Tongue (tissue), 3 donors: ENCODE results near the gene KANK3. TPM values are rescaled to one million over a fixed set of nuclear protein-coding genes. Genes with fewer than 3 reads are reported as not detected.
"Not testable (repeated sequence)": the region's sequence is repeated elsewhere in the genome, so short reads cannot be mapped to it uniquely, and the experiment has no call there.

ENCODE experiments used
- DNase-seq: peaks from one replicate; pipeline ENCODE4 v3.0.0-alpha.2; 2015
- small RNA-seq: library from RNA; depleted of rRNA; stranded (forward); fragments of <200 nt; gene quantifications from one replicate; pipeline ENCODE3, GENCODE V24; 2014; ENCODE audit warnings: low replicate concordance
- total RNA-seq: library from RNA; depleted of rRNA; stranded (reverse); fragments of >200 nt; gene quantifications from one replicate; pipeline ENCODE4 v1.2.3, GENCODE V29; 2014

KANK3 gene
- total RNA-seq, 1 donor from 2014 or later: 24.2 TPM

DNA sequence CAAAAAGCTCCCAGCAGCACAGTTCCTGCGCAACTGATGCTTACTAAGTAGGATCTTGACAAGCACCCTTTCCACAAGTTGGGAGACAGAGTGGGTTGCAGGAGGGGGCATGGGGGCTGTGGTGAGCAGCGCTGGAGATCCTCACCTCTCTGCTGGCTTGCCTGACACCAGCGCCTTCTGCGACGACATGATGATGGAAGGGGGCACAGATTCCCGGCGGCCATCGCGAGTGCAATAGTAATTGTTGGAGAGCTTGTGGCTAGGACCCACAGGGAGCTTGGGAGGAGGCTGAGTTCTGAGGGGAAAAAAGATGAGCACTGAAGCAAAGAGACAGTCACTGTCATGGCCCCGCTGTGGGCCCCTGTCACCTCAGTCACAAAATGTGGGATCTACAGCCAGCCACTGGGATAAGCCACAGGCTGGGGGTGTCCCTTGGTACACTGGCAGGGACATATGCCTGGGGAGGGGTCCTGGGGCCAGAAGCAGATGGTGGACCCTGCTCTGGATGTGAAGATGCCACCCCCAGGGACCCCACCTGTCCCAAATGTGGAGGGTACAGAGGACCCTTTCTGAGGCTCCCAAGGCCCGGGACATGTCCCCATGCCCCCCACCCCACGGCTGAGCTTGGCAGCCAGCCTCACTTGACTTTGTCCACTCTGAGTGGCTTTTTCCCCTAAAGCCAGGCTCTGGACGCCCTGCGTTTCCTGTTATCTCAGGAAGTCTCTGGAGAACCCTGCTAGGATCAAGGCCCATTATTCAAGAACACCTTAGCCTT, 26.5 kb downstream of the KANK3 start:
- no peak for DNase-seq

DNA sequence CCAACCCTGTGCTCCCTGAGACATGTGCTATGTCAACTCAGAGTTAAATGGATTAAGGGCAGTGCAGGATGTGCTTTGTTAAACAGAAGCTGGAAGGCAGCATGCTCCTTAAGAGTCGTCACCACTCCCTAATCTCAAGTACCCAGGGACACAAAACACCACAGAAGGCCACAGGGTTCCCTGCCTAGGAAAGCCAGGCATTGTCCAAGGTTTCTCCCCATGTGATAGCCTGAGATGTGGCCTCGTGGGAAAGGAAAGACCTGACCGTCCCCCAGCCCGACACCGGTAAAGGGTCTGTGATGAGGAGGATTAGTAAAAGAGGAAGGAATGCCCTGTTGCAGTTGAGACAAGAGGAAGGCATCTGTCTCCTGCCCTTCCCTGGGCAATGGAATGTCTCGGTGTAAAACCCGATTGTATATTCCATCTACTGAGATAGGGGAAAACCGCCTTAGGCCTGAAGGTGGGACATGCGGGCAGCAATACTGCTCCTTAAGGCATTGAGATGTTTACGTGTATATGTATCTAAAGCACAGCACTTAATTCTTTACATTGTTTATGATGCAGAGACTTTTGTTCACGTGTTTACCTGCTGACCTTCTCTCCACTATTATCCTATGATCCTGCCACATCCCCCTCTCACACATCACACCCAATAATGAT, 28.0 kb downstream of the KANK3 start:
- not testable (repeated sequence) for DNase-seq

DNA sequence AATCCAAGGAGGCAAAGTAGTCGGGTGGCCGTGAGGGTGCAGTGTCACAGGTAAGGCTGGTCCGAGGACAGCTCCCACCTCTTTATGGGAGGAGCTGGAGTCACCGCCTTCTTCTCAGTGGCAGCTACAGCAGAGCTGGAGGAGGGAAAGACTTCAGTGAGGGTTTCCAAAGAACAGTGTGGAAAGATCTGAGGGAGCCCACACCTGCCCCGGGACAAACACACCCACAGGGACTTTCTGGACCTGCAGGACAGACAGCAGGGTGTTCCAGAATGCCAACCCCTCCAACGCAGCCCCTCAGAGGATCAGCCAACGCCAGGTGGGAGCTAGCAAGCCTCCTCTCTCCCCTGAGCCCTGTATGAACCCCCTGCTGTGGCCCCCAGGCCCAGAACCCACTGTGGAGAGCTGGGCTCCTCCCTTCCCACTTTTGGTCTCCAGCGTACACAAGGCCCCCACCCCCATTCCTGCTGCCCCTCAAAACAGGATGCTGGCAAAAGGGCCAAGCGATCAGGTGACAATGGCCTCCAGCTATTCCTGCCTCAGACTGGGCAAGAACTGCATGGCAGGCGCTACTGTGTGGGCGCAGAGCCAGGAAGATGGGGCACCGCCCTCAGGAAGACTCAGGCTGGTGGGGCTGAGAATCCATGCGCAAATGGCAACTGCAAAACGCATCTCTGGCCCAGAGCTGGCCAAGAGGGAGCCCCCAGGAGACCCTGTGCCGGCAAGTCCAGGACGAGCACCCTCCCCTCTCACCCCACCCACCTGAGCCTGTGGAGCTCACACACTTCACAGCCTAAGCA, 31.4 kb downstream of the KANK3 start:
- DNase-seq: peak; percentile 39

DNA sequence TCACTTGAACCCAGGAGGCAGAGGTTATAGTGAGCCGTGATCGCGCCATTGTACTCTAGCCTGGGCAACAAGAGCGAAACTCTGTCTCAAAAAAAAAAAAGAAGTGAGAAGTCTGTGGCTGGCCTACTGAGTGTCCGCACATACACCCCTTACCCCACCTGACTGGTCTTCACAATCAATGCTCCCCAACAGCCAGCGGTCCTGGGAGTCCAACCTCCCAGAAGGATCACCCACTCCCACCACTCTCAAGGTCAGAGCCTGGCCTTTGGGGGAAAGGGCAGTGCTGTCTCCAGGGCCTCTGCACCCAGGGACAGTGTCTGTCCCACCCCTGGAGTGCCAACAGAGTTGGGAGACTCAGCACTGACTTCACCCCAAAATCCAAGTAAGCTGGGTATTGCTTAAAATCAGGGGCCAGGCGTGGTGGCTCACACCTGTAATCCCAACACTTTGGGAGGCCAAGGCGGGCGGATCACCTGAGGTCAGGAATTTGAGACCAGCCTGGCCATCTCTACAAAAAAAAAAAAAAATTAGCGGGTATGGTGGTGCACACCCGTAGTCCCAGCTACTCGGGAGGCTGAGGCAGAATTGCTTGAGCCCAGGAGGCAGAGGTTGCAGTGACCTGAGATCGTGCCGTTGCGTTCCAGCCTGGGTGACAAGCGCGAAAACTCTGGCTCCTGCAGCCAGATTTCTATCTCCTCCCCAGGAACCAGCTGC, 32.6 kb downstream of the KANK3 start:
- DNase-seq: no peak

DNA sequence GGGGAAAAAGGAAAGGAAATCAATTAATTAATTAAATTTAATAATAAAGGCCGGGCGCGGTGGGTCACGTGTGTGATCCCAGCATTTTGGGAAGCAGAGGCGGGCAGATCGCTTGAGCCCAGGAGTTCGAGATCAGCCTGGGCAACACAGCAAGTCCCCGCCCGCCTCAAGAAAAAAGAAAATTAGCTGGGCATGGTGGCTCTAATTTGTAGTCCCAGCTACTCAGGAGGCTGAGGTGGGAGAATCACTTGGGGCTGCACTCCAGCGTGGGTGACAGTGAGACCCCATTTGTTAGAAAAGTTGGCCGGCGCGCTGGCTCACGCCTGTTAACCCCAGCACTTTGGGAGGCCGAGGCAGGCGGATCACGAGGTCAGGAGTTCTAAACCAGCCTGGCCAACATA, 34.2 kb downstream of the KANK3 start:
- no peak for DNase-seq

DNA sequence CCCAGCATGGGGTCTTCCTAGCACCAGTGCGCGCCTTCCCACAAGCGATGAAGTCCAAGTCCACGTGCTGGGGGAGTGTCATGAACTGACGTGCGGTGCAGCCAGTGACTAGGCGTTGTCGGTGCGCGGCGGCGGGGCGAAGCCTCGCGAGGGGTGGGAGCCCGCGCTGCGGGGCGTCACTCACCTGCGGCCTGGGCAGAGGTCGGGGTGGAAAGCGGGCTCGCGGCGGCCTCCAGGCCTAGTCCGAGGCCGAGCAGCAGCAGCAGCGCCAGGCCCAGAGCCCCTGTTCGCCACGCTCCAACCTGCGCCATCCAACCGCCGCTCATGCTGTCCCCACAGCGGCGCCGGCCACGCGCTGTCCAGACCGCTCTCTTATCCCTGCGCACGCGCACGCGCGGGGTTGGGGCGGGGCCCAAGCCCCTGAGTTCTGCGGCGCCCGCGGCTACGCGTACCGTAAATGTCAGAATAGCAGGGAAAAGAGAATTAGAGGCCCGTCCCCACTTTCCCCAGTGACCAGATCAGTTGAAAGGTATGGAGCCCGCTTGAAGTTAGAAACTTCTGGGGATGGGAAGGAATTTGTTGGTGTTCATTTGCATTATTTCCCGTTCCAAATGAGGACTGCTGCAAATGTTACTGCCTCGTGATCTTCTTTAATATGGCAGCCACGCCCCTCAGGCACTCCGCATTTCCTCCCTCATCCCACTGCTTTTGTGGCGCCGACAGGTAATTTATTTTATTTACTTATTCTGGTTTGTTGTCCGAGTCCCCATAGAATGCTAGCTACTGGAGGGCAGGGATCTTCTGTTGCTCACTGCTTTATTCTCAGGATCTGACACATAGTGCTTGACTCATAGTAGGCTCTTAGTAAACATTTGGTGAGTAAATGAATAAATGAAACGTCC, 34.8 kb downstream of the KANK3 start, which contains the start of gene CD320:
CD320 (minus strand) TSS at position 394 of the 902 bp plus-strand sequence; CDS start at position 326, 68 bp downstream.
- DNase-seq: peak; percentile 96

DNA sequence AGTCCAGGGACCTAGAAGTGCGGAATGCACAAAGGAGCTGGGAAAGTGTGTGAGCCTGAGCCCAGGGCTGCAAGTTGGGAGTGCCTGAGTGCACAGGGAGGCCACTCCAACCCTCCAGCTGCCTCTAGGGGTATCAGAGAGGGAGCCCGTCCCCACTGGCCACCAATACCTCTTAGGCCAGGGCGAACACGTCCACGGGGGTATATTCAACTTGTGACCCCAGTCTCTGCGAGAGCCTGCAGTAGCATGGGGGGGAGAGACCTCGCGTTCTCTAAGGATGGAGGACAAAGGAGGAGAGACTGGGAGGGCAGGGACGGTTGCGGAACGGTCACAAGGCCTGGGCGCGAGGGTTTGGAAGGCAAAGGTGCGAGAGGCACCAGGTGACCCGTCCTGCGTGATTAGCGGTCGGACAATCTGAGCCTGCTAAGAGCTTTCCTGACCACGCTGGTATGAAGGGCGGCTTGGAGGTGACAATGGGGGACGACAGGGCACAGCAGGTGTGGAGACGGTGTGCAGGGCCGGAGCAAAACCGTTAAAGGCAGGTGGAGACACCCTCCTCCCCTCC, 35.6 kb downstream of the KANK3 start:
- no peak for DNase-seq

DNA sequence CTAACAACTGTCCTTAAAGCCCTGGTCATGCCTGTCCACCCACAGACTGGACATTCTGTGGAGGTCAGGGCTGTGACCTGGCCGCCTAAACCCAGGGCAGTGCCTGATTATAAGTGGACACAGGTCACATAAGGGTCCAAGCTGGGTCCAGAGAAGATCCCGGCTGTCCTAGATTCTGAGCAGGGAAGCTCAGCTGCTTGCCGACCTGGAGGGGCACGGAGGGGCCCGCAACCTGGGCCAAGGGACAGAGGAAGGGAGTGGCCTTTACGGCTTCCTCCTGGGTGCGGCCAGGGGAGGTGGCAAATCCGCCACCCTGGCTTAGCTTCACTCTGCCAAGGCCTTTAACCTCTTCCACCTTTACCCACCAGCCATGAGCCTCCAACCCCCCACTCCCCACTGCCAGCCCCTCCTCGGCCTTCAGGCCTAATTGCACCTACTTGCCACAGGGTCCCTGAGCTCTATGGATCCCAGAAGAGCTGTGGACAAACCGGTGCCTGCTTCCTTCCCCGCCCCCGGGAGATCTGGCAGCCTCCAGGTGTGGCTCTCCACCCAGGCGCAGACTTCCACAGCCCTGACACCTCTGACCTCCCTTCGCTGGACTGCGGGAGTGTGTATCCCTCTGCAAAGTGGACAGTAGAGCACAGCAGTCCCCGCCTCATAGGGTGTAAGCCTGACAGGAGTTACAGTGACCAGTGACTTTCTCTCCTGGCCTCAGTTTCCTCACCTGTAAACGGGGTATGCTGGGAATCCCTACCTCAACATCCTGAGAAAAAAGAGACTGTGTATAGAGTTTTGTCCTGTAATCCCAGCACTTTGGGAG, 36.6 kb downstream of the KANK3 start:
- no peak for DNase-seq

DNA sequence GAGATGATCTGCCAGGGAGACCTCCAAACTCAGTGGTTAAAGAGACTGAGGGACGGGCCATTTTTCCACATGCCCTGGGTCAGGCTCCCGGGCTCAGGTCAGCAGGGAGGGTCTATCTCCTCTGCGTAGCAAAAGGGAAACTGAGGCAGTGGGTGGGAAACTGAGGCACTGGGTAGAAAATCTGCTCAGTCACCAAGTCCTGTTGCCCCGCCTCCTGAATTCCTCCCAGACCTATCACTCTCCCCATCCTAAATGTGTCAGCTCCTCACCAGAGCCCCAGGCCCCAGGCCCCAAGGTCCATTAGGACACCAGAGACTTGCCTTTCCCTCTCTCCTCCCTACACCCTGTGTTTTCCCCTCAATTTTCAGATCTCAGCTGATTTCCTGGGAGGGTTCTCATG, 37.3 kb downstream of the KANK3 start:
- DNase-seq: no peak

DNA sequence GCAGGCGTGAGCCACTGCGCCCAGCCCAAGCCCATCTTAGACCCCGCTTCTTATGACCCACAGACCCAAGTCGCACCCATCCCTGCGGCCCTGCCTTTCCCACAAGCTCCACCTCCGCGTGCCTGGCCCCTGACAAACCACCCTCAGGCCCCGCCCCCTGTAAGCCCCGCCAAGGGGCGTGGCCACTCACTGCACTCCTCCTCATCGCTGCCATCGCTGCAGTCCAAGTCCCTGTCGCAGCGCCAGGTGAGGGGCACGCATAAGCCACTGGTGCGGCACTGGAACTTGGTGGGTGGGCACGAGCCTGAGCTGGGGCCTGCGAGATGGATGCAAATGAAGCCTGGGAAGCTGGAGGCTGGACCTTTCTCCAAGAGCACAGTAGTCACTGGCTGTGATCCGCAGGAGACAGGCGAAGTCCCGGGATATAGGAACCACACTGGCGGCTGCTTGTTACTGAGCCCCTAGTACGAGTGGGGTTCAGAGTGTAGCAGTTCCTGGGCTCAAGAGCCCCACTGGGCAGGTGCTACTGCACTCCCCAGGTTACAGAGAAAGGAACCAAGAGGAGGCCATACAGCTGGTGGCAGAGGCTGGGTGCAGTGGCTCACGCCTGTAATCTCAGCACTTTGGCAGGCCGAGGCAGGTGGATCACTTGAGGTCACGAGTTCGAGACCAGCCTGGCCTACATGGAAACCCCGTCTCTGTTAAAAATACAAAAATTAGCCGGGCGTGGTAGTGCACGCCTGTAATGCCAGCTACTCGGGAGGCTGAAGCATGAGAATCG, 38.0 kb downstream of the KANK3 start:
- DNase-seq: no peak

DNA sequence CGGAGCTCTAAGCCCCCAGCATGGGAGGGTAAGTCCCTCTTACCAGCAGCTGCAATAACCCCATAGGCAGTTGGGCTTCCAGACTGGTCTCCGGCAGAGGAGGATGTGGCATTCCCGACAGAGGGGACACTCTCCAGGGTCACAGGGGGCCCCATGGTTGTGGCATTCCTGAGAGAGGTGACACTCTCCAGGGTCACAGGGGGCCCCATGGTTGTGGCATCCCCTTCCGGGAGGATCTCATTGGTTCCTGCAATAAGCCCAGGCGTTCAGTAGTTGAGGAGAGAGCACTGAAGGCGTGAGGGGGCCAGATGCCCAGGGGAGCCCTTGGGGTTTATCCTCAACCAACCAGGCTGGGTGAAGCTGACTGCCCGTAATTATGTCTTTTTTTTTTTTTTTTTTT, 40.3 kb downstream of the KANK3 start:
- DNase-seq: no peak

DNA sequence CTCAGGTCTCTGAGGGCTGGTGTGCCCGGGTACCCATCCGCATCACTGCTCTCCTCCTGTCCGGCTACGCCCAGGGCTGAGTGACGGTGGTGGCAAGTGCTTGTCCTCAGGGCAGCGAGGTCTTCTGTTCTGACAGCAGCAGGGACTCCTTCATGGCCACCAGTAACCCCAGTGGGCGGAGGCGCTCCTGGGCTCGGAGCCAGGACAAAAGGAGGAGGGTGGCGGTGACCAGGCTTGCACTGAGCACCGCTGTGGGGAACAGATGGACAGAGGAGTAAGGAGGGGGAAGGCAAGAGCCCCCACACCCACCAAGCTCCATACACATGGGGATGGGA, 40.7 kb downstream of the KANK3 start:
- DNase-seq: peak; percentile 45

DNA sequence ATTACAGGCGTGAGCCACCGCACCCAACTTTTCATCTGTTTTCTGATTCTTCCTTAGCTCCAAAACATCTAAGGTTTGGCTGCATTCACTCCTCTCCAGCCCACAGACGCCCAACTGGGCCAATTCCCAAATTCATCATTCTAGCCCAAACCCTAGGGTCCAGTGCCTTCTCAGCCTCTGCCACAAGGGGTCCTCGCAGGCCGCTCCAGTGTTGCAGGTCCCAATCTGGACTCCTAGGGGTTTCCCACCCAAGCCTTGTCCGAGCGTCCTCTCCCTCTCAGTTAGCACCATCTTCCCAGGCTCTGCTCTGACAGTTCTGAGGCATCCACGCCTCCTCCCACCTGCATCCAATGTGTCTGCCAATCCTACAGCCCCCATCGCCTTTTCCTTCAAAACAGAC, 51.7 kb downstream of the KANK3 start:
- not testable (repeated sequence) for DNase-seq

DNA sequence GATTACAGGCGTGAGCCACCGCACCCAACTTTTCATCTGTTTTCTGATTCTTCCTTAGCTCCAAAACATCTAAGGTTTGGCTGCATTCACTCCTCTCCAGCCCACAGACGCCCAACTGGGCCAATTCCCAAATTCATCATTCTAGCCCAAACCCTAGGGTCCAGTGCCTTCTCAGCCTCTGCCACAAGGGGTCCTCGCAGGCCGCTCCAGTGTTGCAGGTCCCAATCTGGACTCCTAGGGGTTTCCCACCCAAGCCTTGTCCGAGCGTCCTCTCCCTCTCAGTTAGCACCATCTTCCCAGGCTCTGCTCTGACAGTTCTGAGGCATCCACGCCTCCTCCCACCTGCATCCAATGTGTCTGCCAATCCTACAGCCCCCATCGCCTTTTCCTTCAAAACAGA, 66.6 kb downstream of the KANK3 start:
- not testable (repeated sequence) for DNase-seq

Small RNA genes within 50 kb of the gene (small RNA-seq; reads per million reads assigned to genes)
- 0.18 reads per million, percentile 16 among the genes with 10 or more reads in this experiment for gene MIR4999

Other genes starting within 250 kb of the KANK3 start
- 13.3 TPM for gene FBN3, start 193.7 kb downstream of the KANK3 start, total RNA-seq
- 41.0 TPM for gene CERS4, start 133.9 kb downstream of the KANK3 start, total RNA-seq
- gene CD320, start 34.9 kb downstream of the KANK3 start, total RNA-seq: 16.4 TPM
- gene NDUFA7, start 21.9 kb downstream of the KANK3 start, total RNA-seq: 8.6 TPM
- gene RPS28, start 21.8 kb downstream of the KANK3 start, total RNA-seq: 383 TPM
- gene ANGPTL4, start 20.9 kb upstream of the KANK3 start, total RNA-seq: not detected
- gene RAB11B, start 47.1 kb upstream of the KANK3 start, total RNA-seq: 78.2 TPM
- 68.6 TPM for gene MARCHF2, start 70.0 kb upstream of the KANK3 start, total RNA-seq
- gene HNRNPM, start 101.7 kb upstream of the KANK3 start, total RNA-seq: 125 TPM
- 1.8 TPM for gene PRAM1, start 159.4 kb upstream of the KANK3 start, total RNA-seq
- gene ZNF414, start 170.9 kb upstream of the KANK3 start, total RNA-seq: 13.7 TPM
- gene MYO1F, start 234.2 kb upstream of the KANK3 start, total RNA-seq: 7.3 TPM